ENCODE results near the gene PRDM9.

DNA sequence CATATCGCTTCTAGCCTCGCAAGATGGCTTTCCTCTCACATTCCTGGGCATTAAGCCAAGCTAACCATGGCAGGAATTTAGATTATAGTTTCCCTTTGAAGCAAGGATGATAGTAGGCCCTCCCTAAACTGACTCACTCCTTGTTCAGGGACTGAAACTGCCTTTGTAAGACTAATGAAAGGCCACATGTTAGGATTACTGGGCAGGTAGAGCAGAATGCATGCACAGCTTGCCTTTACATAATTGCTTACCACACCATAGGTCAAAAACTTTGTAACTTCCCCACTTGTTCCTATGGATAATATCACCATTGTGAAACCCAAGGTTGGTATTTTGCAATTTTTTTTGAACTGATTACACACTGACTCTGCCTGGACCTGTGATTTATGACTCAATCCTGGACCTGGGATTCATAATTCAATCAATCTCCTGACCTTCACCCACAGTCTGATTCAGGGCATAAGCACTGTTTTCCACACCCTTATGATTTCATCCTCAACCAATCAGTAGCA lies 41.0 kb upstream of the PRDM9 start:
- TF ChIP-seq CTCF (IDR thresholded peaks at IDR 0.05; ENCODE audit: insufficient read depth, low read length, poor library complexity, severe bottlenecking) (no peak), EZH2phosphoT487 (conservative IDR thresholded peaks at IDR 0.05; ENCODE audit: low read length) (no peak)

Data from SU-DHL-6 (cell line).